HG03469 (cell line): ENCODE measurements around the gene COL4A1.

Source experiments
- ATAC-seq: cut with Tn5 transposase; IDR thresholded peaks from one replicate; pipeline ENCODE4 v1.9.1; 2021; ENCODE audit warnings: mild to moderate bottlenecking, moderate library complexity, moderate number of reproducible peaks; ENCODE audit not compliant: unreplicated experiment

The COL4A1 gene

DNA sequence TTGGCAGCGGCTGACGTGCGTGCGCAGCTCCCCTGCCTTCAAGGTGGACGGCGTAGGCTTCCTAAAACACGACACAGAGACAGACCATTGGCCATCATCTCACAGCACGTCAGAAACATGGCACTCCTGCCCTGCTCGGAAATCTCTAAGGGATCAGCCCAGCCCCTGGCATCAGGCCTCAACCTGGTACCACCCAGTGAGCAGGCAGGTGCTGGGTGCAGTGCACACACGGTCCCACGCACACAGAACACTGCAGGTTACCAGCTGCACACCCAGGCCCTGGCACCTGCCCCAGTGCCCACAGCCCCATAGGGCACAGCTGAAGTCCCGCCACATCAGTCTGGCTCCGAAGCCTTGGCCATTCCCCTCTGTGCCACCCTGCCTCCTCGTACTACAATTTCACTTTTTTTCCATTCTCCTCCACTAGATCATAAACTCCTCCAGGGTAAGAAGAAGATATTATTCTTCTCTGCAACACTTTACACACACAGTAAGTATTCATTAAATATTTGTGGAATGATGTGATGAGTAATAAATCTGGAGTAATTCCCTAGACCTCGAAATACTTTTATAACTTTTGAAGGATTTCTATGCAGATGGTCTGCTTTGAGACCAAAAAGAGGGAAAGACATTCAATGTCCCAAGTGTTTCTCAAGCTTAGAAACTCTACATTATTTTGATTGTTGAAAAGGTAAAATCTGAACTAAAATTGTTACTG, 156.4 kb downstream of the COL4A1 start:
- no peak for ATAC-seq

DNA sequence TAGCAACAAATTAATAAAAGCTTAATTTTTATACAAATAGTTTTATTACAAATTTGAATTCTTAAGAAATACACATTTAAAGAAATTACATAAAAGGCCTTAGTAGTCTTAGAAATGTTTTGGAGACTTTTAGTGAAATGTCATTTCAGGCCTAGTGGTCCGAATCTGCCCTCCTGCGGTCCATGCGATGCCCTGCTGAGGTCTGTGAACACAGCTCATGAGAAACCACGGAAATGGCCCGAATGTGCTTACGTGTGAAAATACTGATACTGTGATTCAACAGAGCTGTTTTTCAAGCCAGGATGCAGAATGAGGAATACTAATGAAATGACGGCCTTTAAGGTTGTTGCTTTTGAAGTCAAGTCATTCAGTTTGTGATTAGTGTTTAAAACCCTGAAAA, 157.9 kb downstream of the COL4A1 start:
- no peak for ATAC-seq

DNA sequence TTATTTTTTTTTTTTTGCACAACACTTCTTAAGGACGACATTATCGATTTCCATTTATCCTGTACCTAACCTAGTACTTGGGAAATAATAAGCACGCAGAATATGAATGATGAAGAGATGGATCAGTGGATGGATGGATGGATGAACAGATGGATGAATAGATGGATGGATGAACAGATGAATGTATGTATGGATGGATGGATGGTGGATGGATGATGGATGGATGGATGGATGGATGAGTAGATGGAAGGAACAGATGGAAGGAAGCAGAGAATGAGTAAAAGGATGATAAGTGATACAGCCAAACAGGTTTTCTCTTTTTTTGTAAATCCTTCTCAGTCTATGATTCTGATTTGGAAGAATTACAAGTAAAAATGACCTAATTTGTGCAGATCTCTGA, 166.9 kb downstream of the COL4A1 start:
- ATAC-seq, result no peak

DNA sequence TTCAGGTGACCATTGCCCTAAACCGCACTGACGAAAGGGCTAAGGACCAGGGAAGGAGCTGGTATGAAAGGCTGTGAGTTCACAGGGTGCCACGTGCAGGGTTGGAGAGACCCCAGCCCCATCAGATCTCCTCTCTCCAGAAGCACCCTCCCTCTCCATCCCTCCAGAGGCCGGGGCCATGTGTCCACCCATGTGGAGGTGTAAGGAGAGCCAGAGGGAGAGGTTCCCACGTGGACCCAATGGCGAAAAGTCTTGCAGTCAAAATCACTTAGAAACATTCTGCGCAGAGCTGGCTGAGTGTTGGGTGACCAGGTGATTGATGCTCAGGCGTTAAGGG, 168.3 kb downstream of the COL4A1 start:
- no peak for ATAC-seq

DNA sequence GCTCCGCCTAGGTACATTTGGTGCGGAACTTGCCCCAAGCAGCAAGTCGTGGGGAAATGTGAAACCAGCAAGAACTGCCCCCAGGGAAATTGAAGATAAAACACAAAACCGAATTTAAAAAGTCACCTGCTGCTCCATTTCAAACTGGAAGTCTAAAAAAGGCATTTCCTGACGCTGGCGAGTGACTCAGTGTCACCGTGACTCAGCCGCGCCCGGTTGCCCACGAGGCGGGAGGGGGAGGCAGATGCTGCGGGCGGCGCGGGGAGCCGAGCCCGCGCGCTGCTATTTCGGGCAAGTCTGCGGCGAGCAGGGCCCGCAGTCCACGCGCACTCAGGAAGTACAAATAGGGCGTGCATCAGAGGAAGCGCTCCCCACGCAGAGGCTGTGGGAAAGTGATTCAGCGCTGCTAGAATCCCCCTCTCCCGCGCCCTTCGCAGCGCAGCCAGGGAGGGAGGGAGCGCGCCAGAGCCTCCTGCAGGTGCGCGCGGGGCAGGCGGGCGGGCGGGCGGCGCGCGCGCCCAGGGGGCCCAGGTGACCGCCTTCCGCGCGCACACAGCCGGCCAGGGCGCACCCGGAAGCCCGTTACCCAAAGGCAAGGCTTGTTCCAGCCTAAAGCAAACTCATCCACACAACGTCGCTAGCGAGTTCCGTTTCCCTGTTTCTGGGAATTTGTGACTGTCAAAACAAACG, 168.8 kb downstream of the COL4A1 start:
- ATAC-seq, result peak; percentile 34

DNA sequence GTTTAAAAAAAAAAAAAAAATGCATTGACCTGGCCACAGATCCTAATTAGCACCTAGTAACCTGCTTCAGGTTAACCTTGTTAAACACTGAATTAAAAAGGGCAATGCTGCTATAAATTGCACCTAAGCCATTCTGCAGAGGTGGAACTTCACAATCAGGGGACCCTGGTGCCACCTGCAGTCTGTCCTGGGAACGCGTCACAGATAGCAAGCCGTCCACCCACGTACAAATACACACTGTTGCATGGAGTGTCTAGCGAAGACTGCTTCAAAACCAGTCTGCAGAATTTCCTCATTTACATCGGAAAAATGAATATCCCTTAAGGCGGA, 169.3 kb downstream of the COL4A1 start:
- peak; percentile 78 for ATAC-seq

DNA sequence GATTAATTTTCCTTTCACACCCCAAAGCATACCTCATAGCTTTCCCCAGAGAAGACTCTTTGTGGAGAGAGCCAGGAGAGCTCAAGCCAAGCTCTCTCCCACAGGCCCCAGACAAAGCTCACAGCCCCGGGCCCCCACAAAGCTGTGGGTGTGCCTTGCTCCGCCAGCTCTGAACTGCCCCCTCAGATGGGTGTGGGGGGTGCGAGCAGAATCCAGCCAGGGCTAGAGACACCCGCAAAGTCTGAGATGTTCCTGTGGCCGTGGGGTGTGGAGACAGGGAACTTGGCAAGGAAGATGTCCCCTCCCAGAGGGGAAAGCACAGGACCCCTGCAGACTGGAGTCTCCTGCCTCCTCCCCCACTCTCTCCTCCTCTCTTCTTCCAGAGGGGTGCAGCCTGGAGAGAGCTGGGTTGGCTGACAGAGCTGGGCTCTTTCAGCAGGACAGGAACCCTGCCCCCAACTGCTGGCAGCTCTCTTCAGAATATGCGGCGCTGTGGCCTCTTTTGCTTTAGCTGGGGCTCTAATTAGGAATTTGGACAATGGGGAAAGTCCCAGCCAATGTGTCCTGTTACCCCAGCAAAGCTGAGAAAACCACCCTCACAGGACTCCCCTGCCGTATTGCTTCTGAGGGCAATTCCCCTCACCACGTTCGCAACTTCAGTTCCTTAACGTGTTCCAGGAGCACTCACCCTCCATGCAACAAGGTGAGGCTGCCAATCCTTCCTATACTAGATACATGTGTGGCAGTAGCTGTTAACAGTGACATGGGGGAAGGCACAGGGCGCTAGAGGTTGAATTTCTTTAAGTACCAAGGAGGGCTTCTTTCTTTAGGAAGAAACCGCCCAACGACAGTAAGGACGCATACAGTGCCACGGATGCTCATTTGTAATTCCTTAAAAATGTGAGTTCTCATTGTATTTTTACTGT, 170.0 kb downstream of the COL4A1 start:
- no peak for ATAC-seq

DNA sequence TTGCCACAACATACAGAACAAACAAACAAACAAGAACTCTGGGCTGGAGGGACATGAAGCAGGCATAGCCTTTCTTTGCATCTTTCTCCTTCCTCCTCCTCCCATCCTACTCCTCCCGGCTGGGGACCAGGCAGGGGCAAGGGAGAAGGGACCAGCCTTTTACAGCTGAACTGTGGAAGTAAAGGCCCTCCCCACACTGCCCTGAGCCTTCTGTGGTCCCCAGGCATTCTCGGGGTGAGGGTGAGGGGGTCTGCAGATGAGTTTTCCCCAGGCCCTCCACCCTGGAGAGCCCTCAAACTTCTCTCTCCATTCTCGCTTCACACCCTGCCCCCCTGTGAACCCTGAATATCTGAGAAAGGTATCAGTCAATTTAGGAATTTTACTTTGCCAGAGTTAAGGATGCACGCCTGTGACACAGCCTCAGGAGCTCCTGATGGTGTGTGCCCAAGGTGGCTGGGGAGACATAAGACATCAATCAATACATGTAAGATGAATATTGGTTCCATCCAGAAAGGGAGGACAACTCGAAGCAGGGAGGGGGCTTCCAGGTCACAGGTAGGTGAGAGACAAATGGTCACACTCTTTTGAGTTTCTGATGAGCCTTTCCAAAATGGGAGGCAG, 170.9 kb downstream of the COL4A1 start:
- ATAC-seq, result no peak

DNA sequence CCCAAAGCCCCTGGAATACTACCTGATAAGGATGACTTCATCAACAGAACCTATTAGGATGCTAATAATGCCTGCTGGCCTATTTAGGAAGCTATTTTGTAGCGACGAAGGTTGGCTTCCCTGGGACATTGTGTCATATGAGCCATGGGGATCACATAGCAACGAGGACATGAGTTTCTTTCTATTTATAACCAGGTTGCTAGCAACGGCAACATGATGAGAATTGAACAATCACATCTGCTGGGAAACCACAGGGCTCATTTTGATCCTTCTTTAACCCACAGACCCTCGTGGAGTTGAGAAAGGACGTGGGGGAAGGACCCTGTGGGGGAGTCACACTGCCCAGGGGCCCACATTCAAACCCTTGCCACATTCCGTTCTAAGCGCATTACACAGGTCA, 172.2 kb downstream of the COL4A1 start:
- no peak for ATAC-seq

DNA sequence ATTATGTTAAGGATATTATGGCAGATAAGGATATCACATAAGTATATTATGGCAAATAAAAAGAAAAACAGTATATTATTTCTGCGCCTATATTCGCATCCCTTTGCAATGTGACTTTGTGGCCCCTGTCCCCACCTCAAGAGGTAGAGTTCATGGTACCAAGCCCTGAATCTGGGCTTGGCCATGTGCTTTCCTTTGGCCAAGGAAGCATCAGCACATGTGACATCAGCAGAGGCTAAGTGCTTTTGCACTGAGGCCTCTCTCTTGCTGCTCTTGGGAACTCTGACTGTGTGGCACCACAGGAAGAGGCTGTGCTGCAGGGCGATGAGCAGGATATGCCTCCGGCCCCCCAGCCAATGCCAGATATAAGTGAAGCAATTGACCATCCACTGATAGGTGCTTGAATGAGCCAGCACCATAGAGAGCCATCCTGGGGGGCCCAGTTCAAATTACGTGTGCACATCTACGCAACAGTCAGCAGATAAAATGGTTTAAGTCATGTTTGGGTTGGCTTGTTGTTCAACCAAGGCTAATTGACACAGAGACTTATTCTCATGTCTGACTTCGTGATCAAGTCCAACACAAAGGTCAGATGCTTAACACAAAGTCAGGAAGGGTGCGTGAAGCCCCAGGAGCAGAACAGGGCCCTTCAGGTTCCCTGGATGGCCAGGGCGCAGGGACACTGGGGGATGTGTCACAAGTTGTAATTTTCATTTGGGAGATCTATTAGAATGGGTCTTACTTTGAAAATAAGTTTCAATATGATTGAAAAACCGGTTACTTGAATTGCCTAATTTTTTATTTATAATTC, 173.3 kb downstream of the COL4A1 start:
- ATAC-seq, result no peak

DNA sequence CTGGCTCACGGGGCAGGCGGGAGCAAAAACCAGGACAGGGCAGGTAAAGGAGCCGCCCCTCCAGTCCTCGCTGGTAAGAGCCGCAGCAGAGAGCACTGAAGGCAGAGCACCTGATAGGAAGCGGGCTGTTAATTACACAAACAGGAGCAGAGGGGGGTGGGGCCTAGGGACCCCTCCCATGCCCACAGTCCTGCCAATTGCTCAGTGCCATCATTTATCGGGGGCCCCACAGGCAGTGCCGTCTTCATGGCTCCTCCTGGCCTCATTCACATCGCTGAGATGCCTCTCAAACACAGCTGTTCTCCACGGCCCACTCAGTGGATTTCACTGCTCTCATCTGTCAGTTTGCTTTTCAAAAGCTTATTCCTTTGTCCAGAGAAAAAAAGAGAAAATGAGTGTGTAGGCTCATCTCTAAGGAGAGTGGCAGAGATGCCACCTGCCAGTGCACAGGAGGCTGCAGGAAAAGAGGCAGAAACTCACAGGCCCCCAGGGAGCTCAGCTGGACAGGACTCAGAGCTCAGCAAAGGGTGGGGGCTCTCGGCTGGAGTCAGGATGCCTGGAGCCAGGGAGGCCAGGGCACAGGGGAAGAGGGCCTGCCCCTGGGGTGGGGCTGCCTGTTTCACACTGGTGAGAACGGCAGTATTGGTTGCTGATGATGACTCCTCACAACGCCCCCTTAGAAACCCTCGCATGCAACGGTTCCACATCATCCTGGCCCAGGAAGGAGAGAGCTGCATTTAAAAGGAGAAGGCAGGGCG, 174.6 kb downstream of the COL4A1 start:
- ATAC-seq, result no peak

DNA sequence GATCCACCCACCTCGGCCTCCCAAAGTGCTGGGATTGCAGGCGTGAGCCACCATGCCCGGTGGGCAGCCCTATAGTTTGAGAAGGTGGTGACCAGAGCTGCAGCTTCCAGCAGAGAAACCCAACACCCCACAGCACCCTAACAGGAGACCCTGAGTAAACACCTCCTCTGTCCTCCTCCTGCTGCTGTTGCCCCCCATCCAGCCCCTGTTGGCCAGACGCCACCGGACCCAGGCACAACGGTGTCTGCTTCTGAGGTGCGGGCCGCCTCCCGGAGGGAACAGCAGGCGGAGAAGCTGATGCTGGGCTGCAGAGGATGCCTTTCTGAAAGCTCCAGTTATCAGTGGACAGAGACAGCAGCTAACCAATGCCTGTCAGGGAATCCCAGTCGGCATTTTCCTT, 175.5 kb downstream of the COL4A1 start:
- ATAC-seq, result no peak

DNA sequence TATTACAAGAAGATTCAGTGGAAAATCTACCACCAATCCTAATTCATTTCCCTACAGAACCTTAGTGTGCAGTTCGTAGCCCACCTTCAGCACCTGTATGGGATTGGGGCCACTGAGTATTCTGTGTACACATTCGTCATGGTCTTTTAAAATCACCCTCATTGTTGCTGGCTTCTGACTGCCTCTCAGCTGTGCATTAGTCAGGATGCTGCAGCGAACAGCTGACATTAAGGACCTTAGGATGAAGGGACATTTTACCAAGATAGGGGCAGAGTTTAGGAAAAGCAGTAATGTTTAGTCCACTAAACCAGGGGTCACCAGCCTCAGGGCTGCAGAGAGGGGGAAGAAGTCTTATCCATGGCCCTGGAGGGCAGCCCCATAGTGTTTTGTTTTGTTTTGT, 176.5 kb downstream of the COL4A1 start:
- no peak for ATAC-seq

DNA sequence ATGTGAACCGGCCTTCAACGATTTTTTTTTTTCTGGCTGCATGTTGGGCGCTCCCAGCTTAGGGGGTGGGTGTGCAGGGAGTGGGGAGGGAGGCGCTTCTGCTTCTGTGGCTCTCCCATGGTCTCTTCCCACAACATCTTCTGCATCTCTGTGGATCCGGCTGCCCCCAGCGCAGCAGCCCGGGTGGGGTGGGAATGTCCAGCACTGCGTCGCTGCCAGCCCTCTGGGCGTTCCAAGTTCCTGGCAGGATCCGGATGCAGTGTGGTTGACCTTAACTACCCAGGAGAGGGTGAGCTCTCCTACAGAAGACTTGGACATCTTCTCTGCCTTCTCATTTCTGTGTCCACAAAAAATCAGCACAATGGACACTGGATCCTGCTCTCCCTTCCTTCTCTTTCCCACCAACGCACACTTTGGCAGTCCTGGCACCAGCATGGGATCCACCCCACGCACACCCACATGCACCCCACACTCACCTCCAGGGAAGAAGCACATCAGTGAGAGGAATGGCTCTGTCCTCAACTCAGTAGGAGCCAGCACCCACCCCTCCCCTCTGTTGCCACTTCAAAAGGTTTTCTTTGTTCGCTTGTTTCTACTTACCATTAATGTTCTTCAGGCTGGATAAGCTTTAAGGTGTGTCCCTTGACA, 177.3 kb downstream of the COL4A1 start:
- ATAC-seq, result no peak

DNA sequence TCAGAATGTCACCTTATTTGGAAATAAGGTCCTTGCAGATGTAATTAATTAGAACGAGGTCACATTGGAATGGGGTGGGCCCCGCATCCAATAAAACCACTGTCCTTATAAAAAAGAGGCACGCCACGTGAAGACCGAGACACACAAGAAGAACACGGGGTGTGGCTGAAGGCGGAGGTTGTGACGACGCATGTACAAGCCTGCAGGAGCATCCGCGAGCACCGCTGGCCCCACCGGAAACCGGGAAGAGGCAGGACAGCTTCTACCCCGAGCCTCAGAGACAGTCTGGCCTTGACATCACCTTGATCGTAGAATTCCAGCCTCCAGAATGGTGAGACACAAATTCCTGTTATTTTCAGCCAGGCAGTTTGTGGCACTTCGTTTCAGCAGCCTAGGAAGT, 177.9 kb downstream of the COL4A1 start:
- no peak for ATAC-seq

DNA sequence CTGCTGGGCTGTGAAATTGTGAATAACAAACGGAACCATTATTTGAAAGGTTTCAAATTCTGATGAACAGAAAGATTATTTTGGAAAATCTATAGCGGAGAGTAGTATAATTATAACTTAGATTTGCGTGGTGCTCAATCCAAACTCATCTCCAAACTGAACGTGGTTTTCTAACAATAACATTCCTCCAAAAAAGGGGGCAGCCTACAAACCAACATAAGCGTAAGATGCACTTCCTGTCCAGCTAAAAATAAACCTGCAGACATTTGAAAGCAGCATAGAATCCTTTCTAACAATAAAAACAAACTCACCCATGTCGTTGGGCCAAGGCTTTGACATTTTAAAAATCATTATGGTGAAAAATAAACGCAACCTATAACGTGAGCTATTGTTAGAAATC, 178.4 kb downstream of the COL4A1 start:
- no peak for ATAC-seq

DNA sequence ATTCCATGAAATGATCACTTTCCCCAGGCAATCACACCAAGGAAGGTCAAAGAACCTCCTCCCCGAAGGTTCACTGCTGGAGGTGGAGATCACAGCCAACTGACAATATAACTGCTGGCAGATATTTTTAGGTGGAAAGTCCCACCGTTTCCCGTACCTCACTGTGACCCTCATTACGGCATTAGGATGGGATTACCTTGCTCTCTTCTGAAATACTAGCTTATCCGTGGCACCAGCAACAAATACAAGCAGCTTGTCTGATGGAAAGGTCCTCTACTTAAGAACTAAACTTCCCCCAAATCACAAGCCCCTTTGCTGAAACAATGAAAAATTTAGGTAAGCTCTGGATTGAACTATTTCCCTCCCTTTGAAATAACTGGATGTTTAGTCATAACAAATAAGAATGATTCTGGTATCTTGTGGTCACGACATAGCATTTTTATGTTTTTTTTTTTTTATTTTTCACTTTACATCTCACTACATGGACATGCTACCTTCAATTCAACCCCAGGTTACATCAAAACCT, 178.9 kb downstream of the COL4A1 start:
- no peak for ATAC-seq

DNA sequence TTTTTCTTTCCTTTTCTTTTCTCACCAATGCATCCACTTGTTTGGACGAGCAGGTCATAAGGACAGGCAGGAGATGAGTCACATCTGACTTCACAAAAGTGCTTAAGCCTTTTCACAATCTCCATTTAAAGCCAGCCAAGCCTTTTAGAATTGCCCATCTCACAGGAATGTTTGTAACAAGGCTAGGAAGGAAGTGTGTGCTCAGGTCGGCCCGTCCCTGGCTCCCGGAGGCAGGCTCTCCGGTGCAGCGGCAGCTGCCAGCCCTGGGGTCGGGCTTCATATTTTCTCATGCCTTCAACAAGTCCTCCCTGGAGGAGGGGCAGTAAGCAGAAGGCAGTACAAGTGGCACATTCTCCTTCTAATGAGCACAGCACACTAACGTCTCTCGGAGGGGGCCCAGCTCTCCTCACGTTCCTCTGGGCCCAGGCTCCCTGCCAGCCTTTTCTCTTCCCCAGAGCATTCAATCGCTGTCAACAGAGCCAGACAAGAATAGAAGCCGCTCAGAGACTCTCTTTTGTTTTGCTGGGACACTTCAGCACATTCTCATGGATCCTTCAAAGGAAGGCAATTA, 180.5 kb downstream of the COL4A1 start:
- no peak for ATAC-seq
